Right atrium auricular region (tissue), 2 donors: Measurements from ENCODE around the gene CDRT15. TPM values are rescaled to one million over a fixed set of nuclear protein-coding genes. Genes with fewer than 3 reads are reported as not detected.

ENCODE experiments used
- total RNA-seq, 2 donors: library from RNA; depleted of rRNA; stranded (reverse); fragments of >200 nt; gene quantifications; one replicate each; pipeline ENCODE4 v1.1.0, GENCODE V29; 2016

CDRT15 gene
- total RNA-seq, 2 donors from 2014 or later, result not detected

Other genes starting within 250 kb of the CDRT15 start
- 10 to 100 TPM; 31.6 to 67.6 TPM for gene COX10, start 167.4 kb downstream of the CDRT15 start, total RNA-seq
- gene HS3ST3B1, start 64.2 kb upstream of the CDRT15 start, total RNA-seq, result 1 to 10 TPM in 1 of 2 donors, under 1 TPM in 1; 0.78 to 2.8 TPM